ENCODE data around the gene NEK7. TPM values are rescaled to one million over a fixed set of nuclear protein-coding genes. Genes with fewer than 3 reads are reported as not detected.

The NEK7 gene
- total RNA-seq, 3 donors from 2014 or later = 58.4 to 110 (median 60.3) TPM

- ATAC-seq = peak; percentile 2
- Histone ChIP-seq H3K36me3 (ENCODE audit: low read depth) (no peaks in the 10 kb centered on the region), H3K4me3 (no peak overlapping the region), H3K9me3 (no peaks in the 10 kb centered on the region), H3K4me1 (ENCODE audit: low read depth) (peaks cover 16% of the 10 kb centered on the region)
- intact Hi-C loops (cut with DNase I, micrococcal nuclease) = no loop called here
- DNase-seq = no peak
- TF ChIP-seq, protein P1, sequence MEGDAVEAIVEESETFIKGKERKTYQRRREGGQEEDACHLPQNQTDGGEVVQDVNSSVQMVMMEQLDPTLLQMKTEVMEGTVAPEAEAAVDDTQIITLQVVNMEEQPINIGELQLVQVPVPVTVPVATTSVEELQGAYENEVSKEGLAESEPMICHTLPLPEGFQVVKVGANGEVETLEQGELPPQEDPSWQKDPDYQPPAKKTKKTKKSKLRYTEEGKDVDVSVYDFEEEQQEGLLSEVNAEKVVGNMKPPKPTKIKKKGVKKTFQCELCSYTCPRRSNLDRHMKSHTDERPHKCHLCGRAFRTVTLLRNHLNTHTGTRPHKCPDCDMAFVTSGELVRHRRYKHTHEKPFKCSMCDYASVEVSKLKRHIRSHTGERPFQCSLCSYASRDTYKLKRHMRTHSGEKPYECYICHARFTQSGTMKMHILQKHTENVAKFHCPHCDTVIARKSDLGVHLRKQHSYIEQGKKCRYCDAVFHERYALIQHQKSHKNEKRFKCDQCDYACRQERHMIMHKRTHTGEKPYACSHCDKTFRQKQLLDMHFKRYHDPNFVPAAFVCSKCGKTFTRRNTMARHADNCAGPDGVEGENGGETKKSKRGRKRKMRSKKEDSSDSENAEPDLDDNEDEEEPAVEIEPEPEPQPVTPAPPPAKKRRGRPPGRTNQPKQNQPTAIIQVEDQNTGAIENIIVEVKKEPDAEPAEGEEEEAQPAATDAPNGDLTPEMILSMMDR (IDR thresholded peaks at IDR 0.05) = no peak
Measured at GRCh38 chr1:198155253-198155652, 1.5 kb upstream of the NEK7 start.

DNA sequence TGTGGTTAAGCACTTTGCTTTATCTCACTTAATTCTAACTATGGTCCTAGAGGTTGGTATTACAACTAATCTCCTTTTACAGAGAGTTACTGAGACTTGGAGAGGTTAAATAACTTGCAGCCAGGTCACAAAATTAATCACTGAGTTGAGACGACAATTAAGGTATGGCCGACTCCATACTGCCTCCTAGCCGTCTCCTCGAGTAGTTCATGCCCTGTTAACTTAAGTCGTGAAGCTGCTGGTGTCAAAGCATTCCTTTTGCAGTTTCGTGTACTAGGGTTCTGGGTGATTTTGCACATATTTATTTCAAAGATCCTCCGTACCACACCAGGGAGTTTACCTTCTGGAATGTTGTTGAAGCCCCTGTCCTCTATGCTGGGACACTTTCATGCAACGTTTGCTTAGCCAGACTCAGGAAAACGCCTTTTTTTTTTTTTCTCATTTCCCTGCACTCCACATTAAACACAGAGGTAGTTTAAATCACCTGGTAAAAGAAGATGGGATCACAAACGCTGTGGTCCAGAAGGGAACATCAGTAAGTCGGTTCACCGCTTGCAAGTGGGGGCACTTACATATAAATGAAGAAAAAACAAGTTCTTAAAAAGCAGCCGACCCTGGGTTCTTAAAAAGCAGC is 570 bp upstream of the NEK7 start:
- H3K4me3 ChIP-seq = peak overlapping the region; percentile 98
- intact Hi-C loops (cut with DNase I, micrococcal nuclease) = no loop called here

GRCh38 chr1:198157241-198157846 is 546 bp downstream of the NEK7 start:
- ATAC-seq (peak; percentile 72), DNase-seq (peak; percentile 90 to 94 (median 94))
- TF ChIP-seq, protein P1 (IDR thresholded peaks at IDR 0.05) = no peak
- no peaks in the 10 kb centered on the region for H3K36me3 ChIP-seq (ENCODE audit: low read depth)
- intact Hi-C loops (cut with DNase I, micrococcal nuclease) = no loop called here
- peak overlapping the region; percentile 98 for H3K4me3 ChIP-seq
- H3K9me3 ChIP-seq = no peaks in the 10 kb centered on the region
- peaks cover 25% of the 10 kb centered on the region for H3K4me1 ChIP-seq (ENCODE audit: low read depth)

More for the DNA sequence above, 570 bp upstream of the NEK7 start:
- ATAC-seq (peak; percentile 57), DNase-seq (peak in 2 of 3 donors; percentile 65 to 87)
- no peaks in the 10 kb centered on the region for H3K36me3 ChIP-seq (ENCODE audit: low read depth)
- peaks cover 17% of the 10 kb centered on the region for H3K4me1 ChIP-seq (ENCODE audit: low read depth)
- H3K9me3 ChIP-seq = no peaks in the 10 kb centered on the region
- TF ChIP-seq, protein P1 (IDR thresholded peaks at IDR 0.05) = peak; percentile 71

GRCh38 chr1:198157847-198158725 is 1.3 kb downstream of the NEK7 start:
- Histone ChIP-seq H3K36me3 (ENCODE audit: low read depth) (no peaks in the 10 kb centered on the region), H3K4me3 (peak overlapping the region; percentile 98), H3K4me1 (ENCODE audit: low read depth) (peaks cover 29% of the 10 kb centered on the region), H3K9me3 (no peaks in the 10 kb centered on the region)
- DNase-seq (no peak), ATAC-seq (no peak)
- TF ChIP-seq, protein P1 (IDR thresholded peaks at IDR 0.05) = no peak
- intact Hi-C loops (cut with DNase I, micrococcal nuclease) = no loop called here

DNA sequence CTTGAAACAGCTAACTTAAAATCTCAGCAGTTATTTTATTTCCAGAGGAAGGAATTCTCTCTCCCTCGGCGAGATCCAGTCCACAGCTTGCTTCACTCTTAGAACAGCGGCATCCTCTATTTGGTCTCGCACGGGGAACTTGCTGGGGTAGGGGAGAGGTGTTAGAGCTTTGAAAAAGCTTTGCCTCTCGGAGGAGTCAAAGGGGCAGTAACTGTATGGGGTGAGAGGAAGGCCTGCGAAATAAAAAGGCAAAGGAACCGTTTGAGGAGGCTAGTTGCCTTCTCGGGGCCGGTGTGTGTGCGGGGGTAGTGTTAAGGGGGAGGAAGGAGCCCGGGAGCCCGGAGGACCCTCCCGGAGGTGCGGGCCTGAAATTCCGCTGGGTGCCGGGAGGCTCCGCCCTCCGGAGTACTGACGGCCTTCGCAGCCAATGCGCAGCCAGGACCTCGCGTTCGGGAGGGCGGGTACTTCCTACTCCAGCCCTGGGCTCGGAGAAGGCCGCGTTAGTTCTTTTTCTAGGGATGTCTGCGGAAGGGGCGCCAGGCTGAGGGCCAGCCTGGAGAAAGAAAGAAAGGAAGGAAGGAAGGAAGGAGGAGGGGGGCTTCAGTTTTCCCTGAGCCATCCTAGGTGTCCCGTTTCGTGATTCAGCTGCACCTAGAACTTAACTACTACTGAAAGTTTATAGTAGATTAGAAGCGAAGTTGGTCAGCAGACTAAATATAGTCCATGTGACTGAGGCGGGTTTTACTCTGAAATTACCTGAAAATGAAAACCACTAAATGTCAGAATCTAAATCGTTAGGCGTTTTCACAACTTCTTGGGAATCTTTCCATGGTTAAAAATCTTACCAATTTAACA is 2.2 kb downstream of the NEK7 start:
- Histone ChIP-seq H3K4me1 (ENCODE audit: low read depth) (peaks cover 32% of the 10 kb centered on the region), H3K36me3 (ENCODE audit: low read depth) (no peaks in the 10 kb centered on the region), H3K9me3 (no peaks in the 10 kb centered on the region), H3K4me3 (peak overlapping the region; percentile 18)
- intact Hi-C loops (cut with DNase I, micrococcal nuclease) = no loop called here
- ATAC-seq = peak; percentile 76
- TF ChIP-seq, protein P1 (IDR thresholded peaks at IDR 0.05) = no peak
- peak; percentile 93 to 95 (median 94) for DNase-seq
